GM23338 (cell line): ENCODE results near the gene MAN1A2. TPM values are rescaled to one million over a fixed set of nuclear protein-coding genes. Genes with fewer than 3 reads are reported as not detected.

Source experiments
- ATAC-seq: fragments of 200-7000 bp; cut with Tn5 transposase; 3 replicates; pipeline ENCODE4 v1.9.1; 2020
- DNase-seq: peaks from one replicate; pipeline ENCODE4 v3.0.0-alpha.2; 2015; ENCODE audit warnings: low spot score
- H2AFZ ChIP-seq: fragments of 200-600 bp; sonication (generic); 2 replicates; pipeline ENCODE4 v1.8.0; 2016; ENCODE audit warnings: antibody characterized with exemption, mild to moderate bottlenecking, moderate library complexity
- H3F3A ChIP-seq: fragments of 200-600 bp; sonication (generic); replicated peaks from 2 replicates; pipeline ENCODE4 v1.8.0; 2017; ENCODE audit warnings: antibody characterized with exemption, mixed run types, low read depth
- H3K27ac ChIP-seq: fragments of 200-600 bp; sonication (generic); 2 replicates; pipeline ENCODE4 v1.6.1; 2016; ENCODE audit warnings: low read depth
- H3K27me3 ChIP-seq: fragments of 200-600 bp; sonication (generic); 2 replicates; pipeline ENCODE4 v1.8.0; 2016; ENCODE audit warnings: mild to moderate bottlenecking, mixed run types, moderate library complexity; ENCODE audit not compliant: insufficient read depth
- H3K36me3 ChIP-seq: fragments of 200-600 bp; sonication (generic); 2 replicates; pipeline ENCODE4 v1.8.0; 2016; ENCODE audit warnings: mild to moderate bottlenecking; ENCODE audit not compliant: insufficient read depth
- H3K4me1 ChIP-seq: fragments of 200-600 bp; sonication (generic); 2 replicates; pipeline ENCODE4 v1.8.0; 2016; ENCODE audit warnings: mild to moderate bottlenecking, moderate library complexity; ENCODE audit not compliant: insufficient read depth
- H3K4me2 ChIP-seq: fragments of 200-600 bp; sonication (generic); 2 replicates; pipeline ENCODE4 v1.7.1; 2017; ENCODE audit warnings: mixed run types
- H3K4me3 ChIP-seq: fragments of 200-600 bp; sonication (generic); 2 replicates; pipeline ENCODE4 v1.6.1; 2016; ENCODE audit warnings: mixed run types
- H3K79me2 ChIP-seq: fragments of 200-600 bp; sonication (generic); replicated peaks from 2 replicates; pipeline ENCODE4 v1.8.0; 2017; ENCODE audit warnings: mild to moderate bottlenecking; ENCODE audit not compliant: insufficient read depth
- H3K9me2 ChIP-seq: fragments of 200-600 bp; sonication (generic); 2 replicates; pipeline ENCODE4 v1.8.0; 2017; ENCODE audit not compliant: insufficient read depth
- H4K20me1 ChIP-seq: fragments of 200-600 bp; sonication (generic); replicated peaks from 2 replicates; pipeline ENCODE4 v1.8.0; 2017; ENCODE audit warnings: mild to moderate bottlenecking; ENCODE audit not compliant: insufficient read depth
- H3K27ac Mint-ChIP-seq: 2 replicates; pipeline ENCODE4 v1.8.0; 2020; ENCODE audit warnings: inconsistent platforms, mild to moderate bottlenecking, moderate library complexity, mixed read lengths
- H3K27me3 Mint-ChIP-seq: 3 replicates; pipeline ENCODE4 v1.8.0; 2022; ENCODE audit warnings: low read depth, mild to moderate bottlenecking, moderate library complexity, mixed read lengths, inconsistent platforms; ENCODE audit not compliant: insufficient read depth, poor library complexity
- H3K36me3 Mint-ChIP-seq: 3 replicates; pipeline ENCODE4 v1.8.0; 2021; ENCODE audit warnings: low read depth, mild to moderate bottlenecking, inconsistent platforms, moderate library complexity, mixed read lengths
- H3K4me1 Mint-ChIP-seq: 3 replicates; pipeline ENCODE4 v1.8.0; 2020; ENCODE audit warnings: mild to moderate bottlenecking, inconsistent platforms, mixed read lengths
- H3K4me3 Mint-ChIP-seq: 3 replicates; pipeline ENCODE4 v1.8.0; 2021; ENCODE audit warnings: moderate library complexity, mild to moderate bottlenecking, inconsistent platforms, mixed read lengths
- H3K9me3 Mint-ChIP-seq: 3 replicates; pipeline ENCODE4 v1.8.0; 2020; ENCODE audit warnings: moderate library complexity, mild to moderate bottlenecking, inconsistent platforms, mixed read lengths
- CREB1 ChIP-seq: fragments of 250-450 bp; sonication (Bioruptor Pico); IDR thresholded peaks from 2 replicates; pipeline ENCODE4 v1.5.0; 2020; ENCODE audit warnings: low read depth, mild to moderate bottlenecking, moderate library complexity
- CTCF ChIP-seq, 2 experiments: fragments of 200-600 bp in 1 of 2; sonication (generic) in 1 of 2; conservative IDR thresholded peaks; 2 replicates each; pipeline versions ENCODE4 v1.5.1 to v1.6.1; 2016 to 2017; ENCODE audit warnings: antibody characterized with exemption in 2 of 2, low read depth in 2 of 2, mild to moderate bottlenecking in 2 of 2, moderate library complexity in 1 of 2
- ETS1 ChIP-seq: IDR thresholded peaks from 2 replicates; pipeline ENCODE4 v1.6.1; 2016; ENCODE audit warnings: antibody characterized with exemption
- EZH2 ChIP-seq: fragments of 200-600 bp; sonication (generic); IDR thresholded peaks from one replicate; pipeline ENCODE4 v1.8.0; 2017; ENCODE audit warnings: antibody characterized with exemption, mild to moderate bottlenecking, low read depth; ENCODE audit not compliant: unreplicated experiment
- EZH2phosphoT487 ChIP-seq: fragments of 200-600 bp; sonication (generic); IDR thresholded peaks from one replicate; pipeline ENCODE4 v1.8.1; 2018; ENCODE audit warnings: antibody characterized with exemption; ENCODE audit not compliant: unreplicated experiment
- NANOG ChIP-seq: IDR thresholded peaks from 2 replicates; pipeline ENCODE4 v1.6.1; 2016; ENCODE audit warnings: antibody characterized with exemption, borderline replicate concordance
- POLR2AphosphoS5 ChIP-seq: IDR thresholded peaks from 2 replicates; pipeline ENCODE4 v1.6.1; 2016; ENCODE audit warnings: antibody characterized with exemption, low read depth
- STAT1 ChIP-seq: IDR thresholded peaks from one replicate; pipeline ENCODE4 v1.6.1; 2016; ENCODE audit warnings: antibody characterized with exemption; ENCODE audit not compliant: unreplicated experiment
- ZNF114 ChIP-seq: fragments of 250-450 bp; sonication (Bioruptor Pico); IDR thresholded peaks from 2 replicates; pipeline ENCODE4 v1.5.0; 2020; ENCODE audit warnings: mild to moderate bottlenecking, moderate library complexity
- ZNF331 ChIP-seq: fragments of 250-450 bp; sonication (Bioruptor Pico); IDR thresholded peaks from 2 replicates; pipeline ENCODE4 v1.5.0; 2020; ENCODE audit warnings: low read depth, mild to moderate bottlenecking, moderate library complexity
- ZNF462 ChIP-seq: fragments of 250-450 bp; sonication (Bioruptor Pico); IDR thresholded peaks from 2 replicates; pipeline ENCODE4 v1.5.0; 2020; ENCODE audit warnings: mild to moderate bottlenecking, moderate library complexity
- polyA plus RNA-seq: library from polyadenylated mRNA; unstranded; fragments of >200 nt; fragmentation: Nextera tagmentation; extraction: Ambion mirVana; gene quantifications from 2 replicates; pipeline ENCODE4 v1.2.1, GENCODE V29; 2016
- total RNA-seq: library from RNA; depleted of rRNA; stranded (reverse); fragments of >200 nt; shearing (Covaris generic); gene quantifications from 2 replicates; pipeline ENCODE4 v1.2.3, GENCODE V29; 2014

MAN1A2 gene
- total and polyA plus RNA-seq, 2 experiments from 2014 or later, result 18.6 to 22.2 TPM

- TF ChIP-seq ZNF462 (CRISPR knock-in tag), result no peak
- TF ChIP-seq ZNF331 (CRISPR knock-in tag), result no peak
- TF ChIP-seq CTCF (conservative IDR thresholded peaks at IDR 0.05; ENCODE audit: low read depth in 2 of 2), result no peak
- TF ChIP-seq CREB1 (CRISPR knock-in tag), result no peak
- TF ChIP-seq STAT1, result no peak
- no peak for TF ChIP-seq ZNF114
- no peak for TF ChIP-seq EZH2
- TF ChIP-seq EZH2phosphoT487, result no peak
Observed at GRCh38 chr1:117387060-117387633, 19.9 kb downstream of the MAN1A2 start (continued).

- Mint-ChIP-seq H3K36me3 (no peaks in the 10 kb centered on the region), H3K27me3 (no peaks in the 10 kb centered on the region), H3K4me3 (no peak overlapping the region), H3K4me1 (peaks cover 27% of the 10 kb centered on the region), H3K9me3 (peaks cover 6% of the 10 kb centered on the region), H3K27ac (no peak overlapping the region)
- Histone ChIP-seq H3K27me3 (no peaks in the 10 kb centered on the region), H4K20me1 (no peaks in the 10 kb centered on the region), H3F3A (no peaks in the 10 kb centered on the region), H3K79me2 (peaks cover 71% of the 10 kb centered on the region), H3K27ac (no peak overlapping the region), H3K9me2 (no peaks in the 10 kb centered on the region), H3K36me3 (no peaks in the 10 kb centered on the region), H3K4me3 (no peak overlapping the region), H3K4me1 (peaks cover 5% of the 10 kb centered on the region), H2AFZ (no peak overlapping the region), H3K4me2 (no peak overlapping the region)
- ATAC-seq, result no peak
- TF ChIP-seq STAT1, result no peak
- no peak for TF ChIP-seq NANOG
- TF ChIP-seq POLR2AphosphoS5, result no peak
- TF ChIP-seq ZNF331 (CRISPR knock-in tag), result no peak
- TF ChIP-seq EZH2, result no peak
- no peak for TF ChIP-seq ZNF114
- no peak for TF ChIP-seq EZH2phosphoT487
- TF ChIP-seq CREB1 (CRISPR knock-in tag), result no peak
- TF ChIP-seq ETS1, result no peak
- no peak for DNase-seq
Observed at GRCh38 chr1:117388328-117388727, 21.1 kb downstream of the MAN1A2 start.
